ENCODE data around the gene CDH4.

The CDH4 gene

GRCh38 chr20:61300709-61301108 is 48.6 kb downstream of the CDH4 start:
- ChIA-PET CTCF (interaction anchor here (0.6 kb wide), 1 partner anchor 43 kb away, joined by 3 read pairs; no protein-coding TSS in a partner anchor), POLR2A (ENCODE audit: low non-redundant PET) (no interaction called here)
- no peak overlapping the region for H3K27ac ChIP-seq
- DNase-seq (ENCODE audit: low spot score), result no peak
- no peak for TF ChIP-seq CTCF (conservative IDR thresholded peaks at IDR 0.05; ENCODE audit: low read depth)

DNA sequence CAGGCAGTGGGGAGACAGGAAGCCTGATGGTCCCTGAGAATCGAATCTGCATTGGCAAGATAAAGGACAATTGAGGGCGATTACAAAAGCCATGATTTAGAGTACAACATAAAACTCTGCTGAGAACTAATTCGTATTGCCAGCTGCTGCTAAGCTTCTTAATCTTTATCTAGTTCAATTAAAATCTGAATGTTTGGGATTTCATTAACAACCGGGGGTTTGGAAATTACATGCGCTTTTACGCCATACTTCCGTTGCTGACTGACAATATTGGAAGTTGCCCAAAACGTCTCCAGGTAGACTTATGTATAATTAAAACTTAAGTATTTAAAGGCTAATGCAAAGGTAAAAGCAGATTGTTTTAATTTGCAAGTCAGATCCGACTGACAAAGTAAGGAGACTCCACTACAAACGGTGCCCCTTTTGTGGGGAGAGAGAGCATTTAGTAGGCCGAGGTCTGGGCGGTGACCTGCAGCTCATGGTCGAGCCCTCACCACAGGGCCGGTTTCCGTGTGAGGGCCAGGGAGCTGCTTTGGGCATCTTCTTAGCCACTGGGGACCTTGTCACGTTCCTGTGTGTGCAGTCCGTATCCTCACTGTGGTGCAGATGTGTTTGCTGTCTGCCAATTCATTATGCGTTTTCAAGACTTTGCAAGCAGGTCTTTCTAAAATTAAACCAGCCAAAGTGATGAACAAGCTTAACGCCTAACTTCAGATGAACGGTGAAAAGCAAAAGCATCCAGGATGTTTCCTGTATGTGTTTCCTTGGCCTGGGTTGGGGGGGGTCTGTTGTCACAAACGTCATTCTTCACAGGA is 49.9 kb downstream of the CDH4 start:
- TF ChIP-seq CTCF (conservative IDR thresholded peaks at IDR 0.05; ENCODE audit: low read depth), result no peak
- ChIA-PET POLR2A (ENCODE audit: low non-redundant PET) (no interaction called here), CTCF (interaction anchor here (0.6 kb wide), 1 partner anchor 24 kb away, joined by 4 read pairs; no protein-coding TSS in a partner anchor)
- H3K27ac ChIP-seq, result no peak overlapping the region
- no peak for DNase-seq (ENCODE audit: low spot score)

GRCh38 chr20:61303217-61303616 is 51.2 kb downstream of the CDH4 start:
- TF ChIP-seq CTCF (conservative IDR thresholded peaks at IDR 0.05; ENCODE audit: low read depth), result no peak
- ChIA-PET CTCF (no interaction called here), POLR2A (ENCODE audit: low non-redundant PET) (no interaction called here)
- no peak for DNase-seq (ENCODE audit: low spot score)
- H3K27ac ChIP-seq, result no peak overlapping the region

- DNase-seq (ENCODE audit: low spot score), result no peak
- no peak overlapping the region for H3K27ac ChIP-seq
- CTCF ChIA-PET, result no interaction called here
- POLR2A ChIA-PET (ENCODE audit: low non-redundant PET), result no interaction called here
- no peak for TF ChIP-seq CTCF (conservative IDR thresholded peaks at IDR 0.05; ENCODE audit: low read depth)
These were observed 51.6 kb downstream of the CDH4 start for GRCh38 chr20:61303675-61304074.

DNA sequence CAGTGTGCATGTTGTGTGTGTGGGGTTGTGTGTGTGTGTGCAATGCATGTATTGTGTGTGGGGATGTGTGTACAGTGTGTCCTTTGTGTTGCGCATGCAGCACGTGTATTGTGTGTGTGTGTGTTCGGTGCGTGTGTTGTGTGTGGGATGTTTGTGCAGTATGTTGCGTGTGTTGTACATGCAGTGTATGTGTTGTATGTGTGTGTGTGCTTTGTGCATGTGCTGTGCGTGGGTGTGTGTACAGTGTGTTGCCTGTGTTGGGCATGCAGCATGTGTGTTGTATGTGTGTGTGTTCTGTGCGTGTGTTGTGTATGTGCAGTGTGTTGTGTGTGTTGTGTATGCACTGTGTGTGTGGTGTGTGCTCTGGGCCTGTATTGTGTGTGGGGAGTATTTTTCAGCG is 52.7 kb downstream of the CDH4 start:
- ChIA-PET POLR2A (ENCODE audit: low non-redundant PET) (no interaction called here), CTCF (no interaction called here)
- no peak for DNase-seq (ENCODE audit: low spot score)
- H3K27ac ChIP-seq, result no peak overlapping the region
- no peak for TF ChIP-seq CTCF (conservative IDR thresholded peaks at IDR 0.05; ENCODE audit: low read depth)

GRCh38 chr20:61306937-61307475 is 54.9 kb downstream of the CDH4 start:
- no peak overlapping the region for H3K27ac ChIP-seq
- CTCF ChIA-PET, result interaction anchor here (0.6 kb wide), 1 partner anchor 1792 kb away, joined by 3 read pairs; no protein-coding TSS in a partner anchor
- POLR2A ChIA-PET (ENCODE audit: low non-redundant PET), result no interaction called here
- no peak for DNase-seq (ENCODE audit: low spot score)
- TF ChIP-seq CTCF (conservative IDR thresholded peaks at IDR 0.05; ENCODE audit: low read depth), result no peak
